A673 (cell line): ENCODE measurements around the gene ECE1.

Experiments used
- CTCF ChIP-seq: fragments of 300-800, 200-600 bp; sonication (generic); conservative IDR thresholded peaks from 2 replicates; pipeline ENCODE4 v1.5.1; 2017; ENCODE audit warnings: low read depth, mild to moderate bottlenecking, antibody characterized with exemption, low read length, moderate library complexity, mixed read lengths
- EZH2 ChIP-seq: fragments of 200-600 bp; sonication (generic); IDR thresholded peaks from 2 replicates; pipeline ENCODE4 v1.6.1; 2017; ENCODE audit warnings: borderline replicate concordance, low read depth, mild to moderate bottlenecking, mixed read lengths, antibody characterized with exemption, low read length; ENCODE audit not compliant: poor library complexity, severe bottlenecking

DNA sequence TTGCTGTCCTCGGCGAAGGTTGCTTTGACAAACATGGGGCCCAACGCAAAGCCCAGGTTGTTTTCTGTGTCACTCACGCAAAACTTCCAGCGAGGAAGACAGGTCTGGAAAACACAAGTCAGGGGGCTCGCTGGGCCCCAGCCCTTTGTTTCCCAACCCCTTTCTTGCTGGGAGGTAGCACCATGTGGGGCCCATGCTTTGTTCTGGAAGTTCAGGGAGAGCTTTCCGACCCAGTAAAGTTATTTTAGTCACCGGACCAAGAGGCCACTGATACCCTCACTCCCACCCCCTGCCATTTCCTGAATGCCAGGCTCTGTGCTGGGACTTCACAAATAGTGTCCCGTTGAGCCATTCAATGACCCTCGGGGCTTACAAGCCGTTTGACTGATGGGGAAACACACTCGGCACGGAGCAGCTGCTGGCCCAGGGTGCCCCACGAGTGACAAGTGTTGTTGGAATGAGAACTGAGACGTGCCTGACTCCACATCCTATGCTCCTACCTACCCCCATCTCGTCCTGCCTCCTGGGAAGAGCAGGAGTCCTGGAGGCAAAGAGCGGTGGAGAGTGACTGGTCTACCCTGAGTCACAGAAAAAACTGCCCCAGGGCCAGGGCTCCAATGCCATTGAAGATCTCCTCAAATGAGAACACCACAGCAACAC, 52.0 kb downstream of the ECE1 start:
- no peak for TF ChIP-seq CTCF
- TF ChIP-seq EZH2: no peak
